ENCODE data around the gene RNASE4.

Gene RNASE4

GRCh38 chr14:20732477-20732876 lies 48.1 kb downstream of the RNASE4 start:
- Histone ChIP-seq H2BK120ac (ENCODE audit: low read depth, low read length) (no peak overlapping the region), H4K91ac (ENCODE audit: low read depth, low read length, poor library complexity) (no peak overlapping the region), H3K9me3 (replicated peaks in 1 of 2; ENCODE audit: control insufficient read depth in 2 of 2, insufficient read depth in 1 of 2, low read depth in 1 of 2, low read length in 2 of 2) (no peaks in the 10 kb centered on the region), H2AK5ac (ENCODE audit: low read depth, low read length) (no peak overlapping the region), H3K14ac (ENCODE audit: low read length) (no peak overlapping the region), H2BK12ac (ENCODE audit: low read length) (no peak overlapping the region), H3K4me1 (ENCODE audit: control insufficient read depth in 2 of 2, insufficient read depth in 1 of 2, low read depth in 1 of 2, low read length in 2 of 2) (peaks cover 0 to 35% of the 10 kb centered on the region in 2 donors), H3K4ac (ENCODE audit: low read length) (no peak overlapping the region), H3K9ac (ENCODE audit: low read depth, low read length, poor library complexity) (no peak overlapping the region), H3K4me2 (ENCODE audit: insufficient read depth, low read length, poor library complexity, severe bottlenecking) (no peak overlapping the region), H3K27me3 (ENCODE audit: control insufficient read depth in 3 of 3, insufficient read depth in 3 of 3, low read depth in 1 of 3, low read length in 3 of 3) (no peaks in the 10 kb centered on the region), H2BK15ac (ENCODE audit: low read length) (no peak overlapping the region), H2BK5ac (ENCODE audit: low read length) (no peak overlapping the region), H3K18ac (ENCODE audit: low read length) (no peak overlapping the region), H3K36me3 (replicated peaks in 1 of 2; ENCODE audit: control insufficient read depth in 2 of 2, insufficient read depth in 2 of 2, low read length in 2 of 2) (no peaks in the 10 kb centered on the region), H3K79me1 (ENCODE audit: low read depth, low read length) (no peaks in the 10 kb centered on the region), H3K27ac (replicated peaks; ENCODE audit: low read length) (no peak overlapping the region), H3K23ac (ENCODE audit: low read depth, low read length, poor library complexity) (no peak overlapping the region), H4K8ac (ENCODE audit: low read depth, low read length) (no peak overlapping the region), H2AFZ (ENCODE audit: low read length) (no peak overlapping the region), H3K4me3 (ENCODE audit: low read length in 2 of 2) (no peak overlapping the region)
- WGBS, 2 donors (ENCODE audit: extremely low coverage in 2 of 2, insufficient read length in 2 of 2, insufficient replicate concordance in 1 of 2): no CpG with 5 or more reads among the region's 5 CpGs
- no peak for DNase-seq (ENCODE audit: low spot score)

DNA sequence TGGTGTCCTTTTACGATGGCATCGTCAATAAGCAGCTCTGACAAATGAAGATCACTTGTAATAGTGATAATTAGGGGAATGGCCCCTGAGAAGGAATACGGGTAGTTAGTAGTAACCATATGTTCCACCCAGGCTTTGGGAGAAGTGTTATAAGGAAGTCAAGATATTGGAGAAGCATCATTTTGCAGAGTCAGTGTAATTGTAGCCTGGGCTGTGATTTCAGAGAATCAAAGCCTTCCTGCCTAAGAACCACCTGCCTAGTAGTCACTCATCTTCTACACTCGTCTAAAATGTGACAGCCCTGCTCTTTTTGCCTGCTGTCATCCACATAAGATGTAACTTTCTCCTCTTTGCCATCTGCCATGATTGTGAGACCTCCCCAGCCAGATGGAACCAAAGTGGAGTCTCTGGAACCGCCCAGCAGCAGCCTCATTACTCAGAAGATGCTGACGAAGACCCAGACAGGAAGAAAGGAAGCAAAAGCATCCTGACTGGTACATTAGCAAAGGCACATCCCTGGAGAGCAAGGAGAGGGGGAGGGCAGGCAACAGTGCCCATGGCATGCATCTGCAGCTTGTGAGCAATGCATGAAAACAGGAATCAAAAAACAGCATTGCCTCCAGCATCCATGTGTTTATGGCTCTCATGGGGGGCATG lies 48.7 kb downstream of the RNASE4 start:
- Histone ChIP-seq H3K18ac (ENCODE audit: low read length) (no peak overlapping the region), H2BK12ac (ENCODE audit: low read length) (no peak overlapping the region), H3K14ac (ENCODE audit: low read length) (no peak overlapping the region), H4K8ac (ENCODE audit: low read depth, low read length) (no peak overlapping the region), H2BK15ac (ENCODE audit: low read length) (no peak overlapping the region), H3K27ac (replicated peaks; ENCODE audit: low read length) (no peak overlapping the region), H2BK5ac (ENCODE audit: low read length) (no peak overlapping the region), H3K4me1 (ENCODE audit: control insufficient read depth in 2 of 2, insufficient read depth in 1 of 2, low read depth in 1 of 2, low read length in 2 of 2) (peaks cover 0 to 35% of the 10 kb centered on the region in 2 donors), H2BK120ac (ENCODE audit: low read depth, low read length) (no peak overlapping the region), H2AK5ac (ENCODE audit: low read depth, low read length) (no peak overlapping the region), H3K4ac (ENCODE audit: low read length) (no peak overlapping the region), H3K4me2 (ENCODE audit: insufficient read depth, low read length, poor library complexity, severe bottlenecking) (no peak overlapping the region), H3K36me3 (replicated peaks in 1 of 2; ENCODE audit: control insufficient read depth in 2 of 2, insufficient read depth in 2 of 2, low read length in 2 of 2) (no peaks in the 10 kb centered on the region), H3K9me3 (replicated peaks in 1 of 2; ENCODE audit: control insufficient read depth in 2 of 2, insufficient read depth in 1 of 2, low read depth in 1 of 2, low read length in 2 of 2) (no peaks in the 10 kb centered on the region), H3K27me3 (ENCODE audit: control insufficient read depth in 3 of 3, insufficient read depth in 3 of 3, low read depth in 1 of 3, low read length in 3 of 3) (no peaks in the 10 kb centered on the region), H2AFZ (ENCODE audit: low read length) (no peak overlapping the region), H4K91ac (ENCODE audit: low read depth, low read length, poor library complexity) (peak overlapping the region; percentile 6), H3K4me3 (ENCODE audit: low read length in 2 of 2) (no peak overlapping the region), H3K23ac (ENCODE audit: low read depth, low read length, poor library complexity) (no peak overlapping the region), H3K9ac (ENCODE audit: low read depth, low read length, poor library complexity) (no peak overlapping the region), H3K79me1 (ENCODE audit: low read depth, low read length) (no peaks in the 10 kb centered on the region)
- no CpG with 5 or more reads among the region's 6 CpGs for WGBS, 2 donors (ENCODE audit: extremely low coverage in 2 of 2, insufficient read length in 2 of 2, insufficient replicate concordance in 1 of 2)
- no peak for DNase-seq (ENCODE audit: low spot score)

DNA sequence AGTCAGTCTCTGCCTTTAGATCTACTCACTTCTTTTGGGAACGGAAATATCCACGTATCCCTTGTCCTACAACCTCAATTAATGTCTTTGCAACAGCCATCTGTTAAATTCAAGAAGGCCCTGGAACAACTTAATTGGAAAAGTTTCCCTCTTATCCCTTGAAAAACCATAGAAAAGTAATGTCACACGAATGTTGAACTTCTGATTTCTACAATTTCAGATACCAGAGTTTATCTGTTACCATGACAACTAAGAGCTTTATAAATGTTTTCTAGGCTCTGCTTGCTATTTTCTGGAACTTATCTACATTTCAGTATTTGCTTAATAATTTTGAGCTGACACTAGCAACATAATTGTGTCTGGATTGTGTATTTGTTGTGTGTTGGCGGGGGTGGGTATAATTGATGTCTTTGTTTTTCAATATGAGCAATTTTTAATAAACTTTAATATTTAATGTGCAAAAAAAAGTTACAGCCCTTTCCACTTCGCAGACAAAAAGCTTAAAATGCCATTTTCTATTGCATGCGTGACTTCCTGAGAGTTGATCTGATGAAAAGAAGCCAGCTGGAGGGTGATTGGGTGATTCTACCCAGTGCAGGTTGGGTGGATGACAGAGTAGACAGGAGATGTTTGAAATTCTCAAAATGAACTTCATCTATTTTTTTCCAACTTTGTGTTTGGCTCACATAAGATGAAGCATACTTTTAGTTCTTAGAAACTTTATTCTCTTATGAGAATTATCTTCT lies 49.5 kb downstream of the RNASE4 start:
- H2BK15ac ChIP-seq (ENCODE audit: low read length): no peak overlapping the region
- H3K27ac ChIP-seq (replicated peaks; ENCODE audit: low read length): no peak overlapping the region
- no peak overlapping the region for H3K18ac ChIP-seq (ENCODE audit: low read length)
- H2BK120ac ChIP-seq (ENCODE audit: low read depth, low read length): no peak overlapping the region
- no peak overlapping the region for H3K9ac ChIP-seq (ENCODE audit: low read depth, low read length, poor library complexity)
- no peak overlapping the region for H2AK5ac ChIP-seq (ENCODE audit: low read depth, low read length)
- no peak overlapping the region for H3K23ac ChIP-seq (ENCODE audit: low read depth, low read length, poor library complexity)
- no peaks in the 10 kb centered on the region for H3K9me3 ChIP-seq (replicated peaks in 1 of 2; ENCODE audit: control insufficient read depth in 2 of 2, insufficient read depth in 1 of 2, low read depth in 1 of 2, low read length in 2 of 2)
- H3K4ac ChIP-seq (ENCODE audit: low read length): no peak overlapping the region
- no peaks in the 10 kb centered on the region for H3K79me1 ChIP-seq (ENCODE audit: low read depth, low read length)
- H2BK5ac ChIP-seq (ENCODE audit: low read length): no peak overlapping the region
- H2AFZ ChIP-seq (ENCODE audit: low read length): no peak overlapping the region
- no peak overlapping the region for H4K8ac ChIP-seq (ENCODE audit: low read depth, low read length)
- no peak overlapping the region for H3K4me2 ChIP-seq (ENCODE audit: insufficient read depth, low read length, poor library complexity, severe bottlenecking)
- no peaks in the 10 kb centered on the region for H3K36me3 ChIP-seq (replicated peaks in 1 of 2; ENCODE audit: control insufficient read depth in 2 of 2, insufficient read depth in 2 of 2, low read length in 2 of 2)
- no peak overlapping the region for H2BK12ac ChIP-seq (ENCODE audit: low read length)
- WGBS, 2 donors (ENCODE audit: extremely low coverage in 2 of 2, insufficient read length in 2 of 2, insufficient replicate concordance in 1 of 2): no CpG with 5 or more reads among the region's 6 CpGs
- H3K4me1 ChIP-seq (ENCODE audit: control insufficient read depth in 2 of 2, insufficient read depth in 1 of 2, low read depth in 1 of 2, low read length in 2 of 2): peaks cover 0 to 35% of the 10 kb centered on the region in 2 donors
- no peak for DNase-seq (ENCODE audit: low spot score)
- no peak overlapping the region for H3K14ac ChIP-seq (ENCODE audit: low read length)
- H3K4me3 ChIP-seq (ENCODE audit: low read length in 2 of 2): no peak overlapping the region
- H3K27me3 ChIP-seq (ENCODE audit: control insufficient read depth in 3 of 3, insufficient read depth in 3 of 3, low read depth in 1 of 3, low read length in 3 of 3): no peaks in the 10 kb centered on the region
- H4K91ac ChIP-seq (ENCODE audit: low read depth, low read length, poor library complexity): peak overlapping the region; percentile 6

DNA sequence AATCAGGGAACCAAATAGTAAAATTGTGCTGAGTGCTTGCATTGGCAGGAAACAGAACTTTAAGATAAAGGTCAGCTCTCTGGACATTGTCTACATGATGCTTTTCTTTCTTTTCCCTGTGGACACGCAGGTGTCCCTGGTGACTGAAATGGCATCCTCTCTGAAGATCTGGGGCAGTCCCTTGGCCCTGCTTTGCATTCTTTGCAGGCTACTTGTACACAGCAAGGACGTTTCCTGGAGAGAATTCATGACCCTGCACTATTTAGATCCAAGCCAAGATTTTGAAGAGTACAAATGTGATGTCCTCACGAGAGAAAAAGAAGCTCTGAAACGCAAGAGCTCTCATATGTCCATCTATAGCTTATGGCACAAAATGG lies 50.1 kb downstream of the RNASE4 start:
- no peaks in the 10 kb centered on the region for H3K36me3 ChIP-seq (replicated peaks in 1 of 2; ENCODE audit: control insufficient read depth in 2 of 2, insufficient read depth in 2 of 2, low read length in 2 of 2)
- no peak overlapping the region for H4K91ac ChIP-seq (ENCODE audit: low read depth, low read length, poor library complexity)
- H3K27ac ChIP-seq (replicated peaks; ENCODE audit: low read length): no peak overlapping the region
- no peak overlapping the region for H4K8ac ChIP-seq (ENCODE audit: low read depth, low read length)
- H3K27me3 ChIP-seq (ENCODE audit: control insufficient read depth in 3 of 3, insufficient read depth in 3 of 3, low read depth in 1 of 3, low read length in 3 of 3): no peaks in the 10 kb centered on the region
- H3K4me1 ChIP-seq (ENCODE audit: control insufficient read depth in 2 of 2, insufficient read depth in 1 of 2, low read depth in 1 of 2, low read length in 2 of 2): peaks cover 0 to 35% of the 10 kb centered on the region in 2 donors
- H3K4me2 ChIP-seq (ENCODE audit: insufficient read depth, low read length, poor library complexity, severe bottlenecking): no peak overlapping the region
- WGBS, 2 donors (ENCODE audit: extremely low coverage in 2 of 2, insufficient read length in 2 of 2, insufficient replicate concordance in 1 of 2): no CpG with 5 or more reads among the region's 4 CpGs
- H2BK15ac ChIP-seq (ENCODE audit: low read length): no peak overlapping the region
- H3K9ac ChIP-seq (ENCODE audit: low read depth, low read length, poor library complexity): no peak overlapping the region
- H3K18ac ChIP-seq (ENCODE audit: low read length): no peak overlapping the region
- H2AK5ac ChIP-seq (ENCODE audit: low read depth, low read length): no peak overlapping the region
- H2BK5ac ChIP-seq (ENCODE audit: low read length): no peak overlapping the region
- H2BK12ac ChIP-seq (ENCODE audit: low read length): no peak overlapping the region
- no peaks in the 10 kb centered on the region for H3K79me1 ChIP-seq (ENCODE audit: low read depth, low read length)
- H2BK120ac ChIP-seq (ENCODE audit: low read depth, low read length): no peak overlapping the region
- no peak overlapping the region for H3K4me3 ChIP-seq (ENCODE audit: low read length in 2 of 2)
- DNase-seq (ENCODE audit: low spot score): no peak
- H3K9me3 ChIP-seq (replicated peaks in 1 of 2; ENCODE audit: control insufficient read depth in 2 of 2, insufficient read depth in 1 of 2, low read depth in 1 of 2, low read length in 2 of 2): no peaks in the 10 kb centered on the region
- H3K23ac ChIP-seq (ENCODE audit: low read depth, low read length, poor library complexity): no peak overlapping the region
- H3K14ac ChIP-seq (ENCODE audit: low read length): no peak overlapping the region
- H3K4ac ChIP-seq (ENCODE audit: low read length): no peak overlapping the region
- H2AFZ ChIP-seq (ENCODE audit: low read length): no peak overlapping the region
